HAP-1 (cell line): ENCODE data around the gene ADGB.
"Not testable (repeated sequence)": the region's sequence is repeated elsewhere in the genome, so short reads cannot be mapped to it uniquely, and the experiment has no call there.

Source experiments
- DNase-seq, 2 experiments: peaks; one replicate each; pipeline ENCODE4 v3.0.0-alpha.2; 2016 to 2020; ENCODE audit warnings: low spot score in 2 of 2
- H3K27me3 ChIP-seq: fragments of 250-450 bp; sonication (Bioruptor Pico); 2 replicates; pipeline ENCODE4 v1.5.1; 2020; ENCODE audit warnings: low read depth, mild to moderate bottlenecking, moderate library complexity
- H3K36me3 ChIP-seq: fragments of 250-450 bp; sonication (Bioruptor Pico); replicated peaks from 2 replicates; pipeline ENCODE4 v1.5.1; 2020; ENCODE audit warnings: mild to moderate bottlenecking
- H3K4me1 ChIP-seq: fragments of 250-450 bp; sonication (Bioruptor Pico); 2 replicates; pipeline ENCODE4 v1.5.1; 2020; ENCODE audit warnings: mild to moderate bottlenecking
- H3K4me3 ChIP-seq: fragments of 250-450 bp; sonication (Bioruptor Pico); 2 replicates; pipeline ENCODE4 v1.5.1; 2020; ENCODE audit warnings: mild to moderate bottlenecking, moderate library complexity
- H3K9me3 ChIP-seq: fragments of 250-450 bp; sonication (Bioruptor Pico); 2 replicates; pipeline ENCODE4 v1.5.1; 2020; ENCODE audit warnings: mild to moderate bottlenecking, moderate library complexity
- in situ Hi-C: fragments of 300-500 bp; cut with MboI; formaldehyde crosslinking; loops from 3 replicates; pipeline ENCODE4 v1.14.3; 2020; ENCODE audit warnings: low sequenced_read_pairs, inconsistent platforms, mixed read lengths

The ADGB gene

DNA sequence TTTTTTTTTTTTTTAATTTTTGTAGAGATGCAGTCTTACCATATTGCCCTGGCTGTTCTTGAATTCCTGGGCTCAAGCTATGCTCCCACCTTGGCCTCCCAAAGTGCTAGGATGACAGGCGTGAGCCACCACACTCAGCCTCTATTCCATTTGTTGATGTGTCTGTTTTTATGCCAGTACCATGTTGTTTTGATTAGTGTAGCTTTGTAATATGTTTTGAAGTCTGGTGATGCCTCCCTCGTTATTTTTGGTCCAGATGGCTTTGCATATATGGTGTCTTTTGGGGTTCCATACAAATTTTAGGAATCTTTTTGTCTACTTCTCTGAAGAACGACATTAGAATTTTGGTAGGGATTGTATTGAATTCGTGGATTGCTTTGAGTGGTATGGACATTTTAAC lies 193.2 kb downstream of the ADGB start:
- no peaks in the 10 kb centered on the region for H3K9me3 ChIP-seq
- no peak overlapping the region for H3K4me3 ChIP-seq
- DNase-seq: no peak
- no peaks in the 10 kb centered on the region for H3K36me3 ChIP-seq
- in situ Hi-C loops: no loop called here
- peaks cover 5% of the 10 kb centered on the region; the same call in 1 of the 2 replicates for H3K27me3 ChIP-seq
- H3K4me1 ChIP-seq: no peaks in the 10 kb centered on the region

DNA sequence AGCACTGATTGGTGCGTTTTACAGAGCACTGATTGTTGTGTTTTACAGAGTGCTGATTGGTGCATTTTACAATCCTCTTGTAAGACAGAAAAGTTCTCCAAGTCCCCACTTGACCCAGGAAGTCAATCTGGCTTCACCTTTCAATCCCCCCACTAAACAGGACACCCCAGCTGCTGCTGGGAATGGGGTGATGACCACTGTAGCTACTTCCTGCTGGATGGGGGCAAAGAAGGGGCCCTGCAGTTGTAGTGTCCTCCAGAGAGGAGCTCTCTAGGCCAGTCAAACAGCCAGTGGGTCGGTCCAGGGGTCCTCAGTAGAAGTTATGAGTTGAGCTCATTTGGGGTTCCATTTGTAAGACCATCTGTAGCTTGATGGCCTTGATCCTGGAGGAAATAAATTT lies 194.4 kb downstream of the ADGB start:
- H3K4me1 ChIP-seq, H3K27me3 ChIP-seq, H3K36me3 ChIP-seq, H3K9me3 ChIP-seq, in situ Hi-C loops, DNase-seq, H3K4me3 ChIP-seq: not testable (repeated sequence)

DNA sequence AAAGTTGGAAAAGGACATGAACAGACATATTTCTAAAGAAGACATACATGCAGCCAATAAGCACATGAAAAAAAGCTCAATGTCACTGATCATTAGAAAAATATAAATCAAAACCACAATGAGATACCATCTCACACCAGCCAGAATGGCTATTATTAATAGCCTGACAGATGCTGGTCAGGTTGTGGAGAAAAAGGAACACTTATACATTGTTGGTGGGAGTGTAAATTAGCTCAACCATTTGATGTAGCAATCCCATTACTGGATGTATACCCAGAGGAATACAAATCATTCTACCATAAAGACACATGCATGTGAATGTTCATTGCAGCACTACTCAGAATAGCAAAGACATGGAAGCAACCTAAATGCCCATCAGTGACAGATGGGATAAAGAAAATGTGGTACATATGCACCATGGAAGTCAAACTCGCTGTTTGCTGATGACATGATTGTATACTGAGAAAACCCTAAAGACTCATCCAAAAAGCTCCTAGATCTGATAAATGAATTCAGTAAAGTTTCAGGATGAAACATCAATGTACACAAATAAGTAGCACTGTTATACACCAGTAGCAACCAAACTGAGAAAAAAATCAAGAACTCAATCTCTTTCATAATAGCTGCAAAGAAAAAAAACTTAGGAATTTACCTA lies 196.8 kb downstream of the ADGB start:
- H3K9me3 ChIP-seq: no peaks in the 10 kb centered on the region
- H3K36me3 ChIP-seq: no peaks in the 10 kb centered on the region
- no peaks in the 10 kb centered on the region for H3K4me1 ChIP-seq
- DNase-seq: no peak
- in situ Hi-C loops: no loop called here
- 0 out of 2 replicates have a peak, but pooled peaks cover 1% of the 10 kb centered on the region for H3K27me3 ChIP-seq
- H3K4me3 ChIP-seq: no peak overlapping the region

DNA sequence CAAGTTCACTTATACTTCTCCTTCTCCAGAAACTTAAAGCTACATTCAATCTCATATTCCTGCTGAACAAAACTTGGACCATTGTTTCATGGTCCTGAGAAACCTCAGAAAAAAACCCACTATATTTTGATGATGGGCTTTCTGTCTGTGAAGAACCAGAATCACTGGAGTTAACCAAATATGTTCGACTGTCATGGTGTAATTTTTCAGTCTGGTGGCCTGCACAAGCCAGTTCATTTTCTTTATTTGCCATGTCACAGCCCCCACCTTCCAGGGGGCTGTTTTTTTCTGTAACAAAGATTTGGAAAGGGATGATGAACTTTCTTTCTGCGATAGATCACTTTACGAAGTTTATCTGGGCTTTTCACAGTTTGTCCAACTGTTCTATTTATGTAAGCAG lies 204.4 kb downstream of the ADGB start:
- H3K27me3 ChIP-seq, H3K9me3 ChIP-seq, H3K36me3 ChIP-seq, DNase-seq, H3K4me1 ChIP-seq, H3K4me3 ChIP-seq, in situ Hi-C loops: not testable (repeated sequence)

GRCh38 chr6:146803601-146804000 lies 204.8 kb downstream of the ADGB start:
- Histone ChIP-seq H3K27me3 (no peaks in the 10 kb centered on the region), H3K4me1 (no peaks in the 10 kb centered on the region), H3K36me3 (no peaks in the 10 kb centered on the region), H3K4me3 (no peak overlapping the region), H3K9me3 (no peaks in the 10 kb centered on the region)
- in situ Hi-C loops: no loop called here
- no peak for DNase-seq

DNA sequence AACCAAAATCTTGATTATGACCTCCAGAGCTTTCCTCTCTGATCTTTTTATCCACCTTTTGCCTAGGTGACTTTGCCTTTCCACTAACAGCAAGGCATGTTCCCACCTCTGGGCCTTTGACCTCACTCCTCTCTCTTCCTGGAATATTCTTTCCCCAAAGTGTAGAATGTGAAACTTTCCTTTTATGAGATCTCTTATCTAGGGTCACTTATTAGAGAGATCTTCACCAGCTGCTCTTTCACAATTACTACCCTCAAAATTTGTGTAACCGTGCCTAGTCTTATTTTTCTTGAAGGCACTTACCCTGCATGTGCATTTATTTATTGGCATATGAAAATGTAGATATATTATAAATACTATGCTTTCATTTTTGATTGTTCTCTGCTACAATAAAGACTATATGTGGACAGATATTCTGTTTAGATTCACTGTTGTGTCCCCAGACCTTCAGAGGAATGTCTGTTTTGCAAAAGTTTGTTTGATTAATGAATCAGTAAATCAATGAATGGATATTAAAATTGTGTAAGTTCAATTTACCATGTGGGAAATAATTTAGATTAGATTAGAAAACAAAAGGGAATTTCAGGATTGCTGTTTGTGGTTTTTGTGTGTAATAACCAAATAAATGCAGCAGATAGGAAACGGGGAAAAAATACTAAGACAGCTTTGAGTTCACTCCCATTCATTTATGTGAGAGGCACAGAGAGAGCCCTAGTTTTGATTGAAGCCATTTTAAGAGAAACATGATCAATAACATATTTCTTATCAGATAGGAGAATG lies 207.0 kb downstream of the ADGB start:
- H3K27me3 ChIP-seq: no peaks in the 10 kb centered on the region
- H3K4me1 ChIP-seq: no peaks in the 10 kb centered on the region
- H3K36me3 ChIP-seq: no peaks in the 10 kb centered on the region
- H3K9me3 ChIP-seq: no peaks in the 10 kb centered on the region
- in situ Hi-C loops: no loop called here
- H3K4me3 ChIP-seq: no peak overlapping the region
- no peak for DNase-seq

DNA sequence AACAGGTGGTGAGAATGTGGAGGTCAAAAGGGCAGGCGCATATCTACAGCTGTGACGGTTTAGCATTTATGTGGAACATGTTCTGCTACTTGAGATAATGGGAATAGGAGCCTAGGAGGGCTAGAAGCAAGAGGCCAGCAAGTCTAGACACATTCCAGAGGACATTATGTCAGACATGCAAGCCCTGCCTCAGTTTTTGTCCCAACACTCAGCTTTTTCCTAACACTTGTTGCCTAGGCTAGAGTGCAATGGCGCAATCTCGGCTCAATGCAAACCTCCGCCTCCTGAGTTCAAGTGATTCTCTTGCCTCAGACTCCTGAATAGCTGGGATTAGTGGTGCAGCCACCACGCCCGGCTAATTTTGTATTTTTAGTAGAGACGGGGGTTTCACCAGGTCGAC lies 210.2 kb downstream of the ADGB start:
- DNase-seq, H3K27me3 ChIP-seq, H3K36me3 ChIP-seq, H3K4me3 ChIP-seq, H3K4me1 ChIP-seq, in situ Hi-C loops, H3K9me3 ChIP-seq: not testable (repeated sequence)

- H3K9me3 ChIP-seq, in situ Hi-C loops, H3K36me3 ChIP-seq, H3K27me3 ChIP-seq, H3K4me3 ChIP-seq, H3K4me1 ChIP-seq, DNase-seq: not testable (repeated sequence)
These were observed 214.1 kb downstream of the ADGB start for GRCh38 chr6:146812811-146813321.

- Histone ChIP-seq H3K27me3 (no peaks in the 10 kb centered on the region), H3K9me3 (no peaks in the 10 kb centered on the region), H3K4me1 (no peaks in the 10 kb centered on the region), H3K4me3 (no peak overlapping the region), H3K36me3 (no peaks in the 10 kb centered on the region)
- no peak for DNase-seq
- in situ Hi-C loops: no loop called here
These were observed 214.8 kb downstream of the ADGB start for GRCh38 chr6:146813554-146813953.

DNA sequence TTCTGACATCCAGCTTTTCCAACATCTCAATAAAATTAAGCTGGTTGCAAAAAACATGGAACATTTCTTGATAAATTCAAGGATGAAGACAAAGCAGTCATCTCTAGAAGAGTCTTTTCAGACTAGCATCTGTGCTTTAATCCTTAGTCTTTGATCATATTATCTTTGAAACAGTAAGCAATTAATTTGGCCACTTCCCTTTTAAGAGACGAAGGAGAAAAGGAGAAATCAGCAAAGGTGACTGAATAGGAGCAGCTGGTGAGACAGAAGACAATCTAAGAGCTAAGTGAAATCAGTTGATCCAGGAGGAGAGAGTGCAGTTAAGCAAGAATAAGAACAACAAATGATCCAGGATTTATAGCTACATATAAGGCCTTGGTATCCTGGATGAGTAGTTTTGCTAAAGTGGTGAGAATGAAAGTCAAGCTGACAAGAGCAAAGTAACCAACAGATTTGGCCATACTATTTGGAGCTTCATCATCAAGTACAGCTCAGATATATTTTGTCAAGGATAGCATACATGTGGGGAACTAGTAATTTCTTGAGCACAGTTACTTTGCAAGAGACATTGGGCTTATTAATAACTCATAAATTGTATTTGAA lies 215.5 kb downstream of the ADGB start:
- Histone ChIP-seq H3K4me3 (no peak overlapping the region), H3K27me3 (no peaks in the 10 kb centered on the region), H3K4me1 (no peaks in the 10 kb centered on the region), H3K36me3 (no peaks in the 10 kb centered on the region), H3K9me3 (no peaks in the 10 kb centered on the region)
- in situ Hi-C loops: no loop called here
- DNase-seq: no peak

DNA sequence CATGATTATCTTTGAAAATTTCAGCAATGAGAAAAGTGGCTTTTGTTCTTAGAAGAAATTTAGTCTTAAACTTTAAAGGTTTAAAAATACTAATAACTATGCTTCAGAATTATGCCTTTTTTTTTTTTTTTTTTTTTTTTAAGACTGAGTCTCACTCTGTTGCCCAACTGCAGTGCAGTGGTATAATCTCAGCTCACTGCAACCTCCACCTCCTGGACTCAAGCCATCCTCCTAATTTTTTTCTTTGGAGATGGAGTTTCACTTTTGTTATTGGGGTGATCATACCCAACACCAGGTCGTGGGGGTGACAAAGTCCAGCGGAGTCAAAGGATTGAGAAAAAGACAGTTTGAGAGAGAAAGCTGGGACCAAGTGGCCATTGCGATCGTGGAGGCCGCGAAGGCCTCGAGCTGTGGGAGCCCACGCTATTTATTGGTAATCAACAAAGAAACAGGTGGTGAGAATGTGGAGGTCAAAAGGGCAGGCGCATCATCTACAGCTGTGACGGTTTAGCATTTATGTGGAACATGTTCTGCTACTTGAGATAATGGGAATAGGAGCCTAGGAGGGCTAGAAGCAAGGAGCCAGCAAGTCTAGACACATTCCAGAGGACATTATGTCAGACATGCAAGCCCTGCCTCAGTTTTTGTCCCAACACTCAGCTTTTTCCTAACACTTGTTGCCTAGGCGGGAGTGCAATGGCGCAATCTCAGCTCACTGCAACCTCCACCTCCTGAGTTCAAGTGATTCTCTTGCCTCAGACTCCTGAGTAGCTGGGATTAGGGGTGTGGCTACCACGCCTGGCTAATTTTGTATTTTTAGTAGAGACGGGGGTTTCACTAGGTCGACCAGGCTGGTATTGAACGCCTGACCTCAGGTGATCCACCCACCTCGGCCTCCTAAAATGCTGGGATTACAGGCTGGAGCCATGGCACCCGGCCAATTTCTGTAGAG lies 217.0 kb downstream of the ADGB start:
- not testable (repeated sequence) for DNase-seq

DNA sequence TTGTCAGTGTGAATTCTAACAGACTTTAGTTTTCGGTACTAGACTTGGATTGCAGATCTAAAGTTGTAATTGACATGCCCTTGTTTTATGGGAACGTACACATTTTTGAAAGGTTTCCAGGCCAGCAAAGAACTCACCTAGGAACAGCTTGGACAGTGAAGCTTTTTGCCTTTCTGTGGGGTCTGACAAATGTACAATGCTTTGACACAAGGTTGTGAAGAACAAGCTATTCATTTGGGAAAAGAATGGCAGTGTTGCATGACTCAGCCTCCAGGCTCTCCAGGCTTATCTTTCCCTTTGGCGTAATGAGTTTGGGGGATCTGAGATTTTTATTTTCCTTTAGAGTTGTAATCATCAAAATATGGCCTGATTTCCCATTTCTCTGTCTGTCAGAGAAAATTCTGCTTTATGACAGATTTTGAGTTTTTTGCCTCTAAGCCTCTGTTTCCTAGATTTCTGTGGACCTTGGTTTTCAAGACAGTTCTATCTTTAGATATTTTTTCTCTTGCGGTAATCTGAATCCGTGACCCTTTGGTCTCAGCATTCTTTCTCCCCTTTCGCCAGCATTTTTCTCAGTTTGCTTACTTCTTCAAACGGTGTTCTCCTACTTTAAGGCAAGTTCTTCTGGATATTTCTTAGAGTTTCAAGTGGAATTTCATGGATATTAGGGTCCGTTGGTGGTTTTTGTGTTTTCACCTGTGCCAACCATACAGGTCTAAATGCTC lies 221.0 kb downstream of the ADGB start:
- Histone ChIP-seq H3K36me3 (no peaks in the 10 kb centered on the region), H3K27me3 (no peaks in the 10 kb centered on the region), H3K4me3 (no peak overlapping the region), H3K9me3 (no peaks in the 10 kb centered on the region), H3K4me1 (no peaks in the 10 kb centered on the region)
- in situ Hi-C loops: no loop called here
- no peak for DNase-seq

More for the DNA sequence above, 217.0 kb downstream of the ADGB start:
- H3K27me3 ChIP-seq, H3K4me1 ChIP-seq, H3K36me3 ChIP-seq, H3K4me3 ChIP-seq, in situ Hi-C loops, H3K9me3 ChIP-seq: not testable (repeated sequence)
